HTR-8/SVneo (cell line): ENCODE data around the gene CSNK2B.

ENCODE experiments used
- DNase-seq: peaks from one replicate; pipeline ENCODE4 v3.0.0; 2011; ENCODE audit warnings: low spot score, mixed read lengths; ENCODE audit not compliant: insufficient read length
- FAIRE-seq: peaks from 2 replicates; lab custom pipeline; 2011; peaks lifted over from hg19 to GRCh38; lab: Jason Lieb, UNC

The CSNK2B gene

GRCh38 chr6:31636698-31637596 is 28.9 kb upstream of the CSNK2B start:
- FAIRE-seq = no peak
- DNase-seq = no peak

GRCh38 chr6:31639043-31639442 is 26.8 kb upstream of the CSNK2B start:
- DNase-seq (no peak), FAIRE-seq (no peak)

- DNase-seq (no peak), FAIRE-seq (no peak)
These were observed 26.4 kb upstream of the CSNK2B start for GRCh38 chr6:31639449-31639861.

- no peak for FAIRE-seq
- DNase-seq = no peak
These were observed 25.3 kb upstream of the CSNK2B start for GRCh38 chr6:31640612-31641011.

- FAIRE-seq = no peak
- no peak for DNase-seq
These were observed 24.5 kb upstream of the CSNK2B start for GRCh38 chr6:31641370-31641769.

- peak; percentile 4 for FAIRE-seq
- no peak for DNase-seq
These were observed 22.9 kb upstream of the CSNK2B start for GRCh38 chr6:31642798-31643570.

- DNase-seq (no peak), FAIRE-seq (no peak)
These were observed 21.9 kb upstream of the CSNK2B start for GRCh38 chr6:31643818-31644454.

- FAIRE-seq = no peak
These were observed 20.6 kb upstream of the CSNK2B start for GRCh38 chr6:31645325-31645724.

GRCh38 chr6:31651602-31652191 is 14.2 kb upstream of the CSNK2B start:
- no peak for FAIRE-seq
- peak; percentile 73 for DNase-seq

More at GRCh38 chr6:31645325-31645724, 20.6 kb upstream of the CSNK2B start:
- no peak for DNase-seq

GRCh38 chr6:31652925-31653724 is 12.8 kb upstream of the CSNK2B start:
- no peak for FAIRE-seq
- peak; percentile 90 for DNase-seq

GRCh38 chr6:31654574-31655348 is 11.1 kb upstream of the CSNK2B start:
- FAIRE-seq = no peak
- no peak for DNase-seq

- no peak for FAIRE-seq
These were observed 10.3 kb upstream of the CSNK2B start, which contains the start of gene APOM for GRCh38 chr6:31655349-31656237. APOM (plus strand) TSS chr6:31655894; CDS start chr6:31655967, 73 bp downstream.

GRCh38 chr6:31657406-31658157 is 8.3 kb upstream of the CSNK2B start:
- DNase-seq (no peak), FAIRE-seq (no peak)

More at GRCh38 chr6:31655349-31656237, 10.3 kb upstream of the CSNK2B start, which contains the start of gene APOM:
- DNase-seq = no peak

GRCh38 chr6:31658158-31658688 is 7.7 kb upstream of the CSNK2B start:
- DNase-seq (no peak), FAIRE-seq (no peak)

GRCh38 chr6:31658983-31659648 is 6.8 kb upstream of the CSNK2B start:
- FAIRE-seq (no peak), DNase-seq (no peak)
